ENCODE results near the gene CEP164. TPM values are rescaled to one million over a fixed set of nuclear protein-coding genes. Genes with fewer than 3 reads are reported as not detected.

The CEP164 gene
- total RNA-seq, 2 experiments from 2014 or later, result 33.0 to 36.7 TPM

- Histone ChIP-seq H3K27ac (ENCODE audit: low read depth in 1 of 2, low read length in 2 of 2) (no peak overlapping the region), H3K4me1 (ENCODE audit: insufficient read depth, low read length) (no peaks in the 10 kb centered on the region), H3K9me3 (ENCODE audit: control insufficient read depth in 1 of 2, insufficient read depth in 1 of 2, low read length in 2 of 2) (no peaks in the 10 kb centered on the region), H3K27me3 (ENCODE audit: control insufficient read depth in 1 of 2, insufficient read depth in 2 of 2, low read length in 2 of 2) (peaks cover 0 to 8% of the 10 kb centered on the region in 2 experiments), H3K36me3 (ENCODE audit: insufficient read depth, low read length) (no peaks in the 10 kb centered on the region), H3K4me3 (ENCODE audit: low read length) (no peak overlapping the region)
- ChIA-PET POLR2A (no interaction called here), CTCF (no interaction called here)
- ATAC-seq (ENCODE audit: poor library complexity) (no peak), DNase-seq (no peak)
- no peaks in the 10 kb centered on the region for H3K36me3 Mint-ChIP-seq (ENCODE audit: low read depth)
- H3K4me3 Mint-ChIP-seq, result no peak overlapping the region
- no peak overlapping the region for H3K27ac Mint-ChIP-seq
- H3K9me3 Mint-ChIP-seq, result no peaks in the 10 kb centered on the region
- intact Hi-C loops (cut with DNase I, micrococcal nuclease), result no loop called here
- no peak for TF ChIP-seq CTCF (IDR thresholded peaks at IDR 0.05)
- H3K27me3 Mint-ChIP-seq, result peaks cover 15% of the 10 kb centered on the region
- no peaks in the 10 kb centered on the region for H3K4me1 Mint-ChIP-seq (ENCODE audit: low read depth)
Measured at GRCh38 chr11:117434481-117434880, 106.8 kb downstream of the CEP164 start.

GRCh38 chr11:117435326-117435725 is 107.7 kb downstream of the CEP164 start:
- Histone ChIP-seq H3K4me1 (ENCODE audit: insufficient read depth, low read length) (no peaks in the 10 kb centered on the region), H3K36me3 (ENCODE audit: insufficient read depth, low read length) (no peaks in the 10 kb centered on the region), H3K9me3 (ENCODE audit: control insufficient read depth in 1 of 2, insufficient read depth in 1 of 2, low read length in 2 of 2) (no peaks in the 10 kb centered on the region), H3K4me3 (ENCODE audit: low read length) (no peak overlapping the region), H3K27me3 (ENCODE audit: control insufficient read depth in 1 of 2, insufficient read depth in 2 of 2, low read length in 2 of 2) (peaks cover 0 to 8% of the 10 kb centered on the region in 2 experiments), H3K27ac (ENCODE audit: low read depth in 1 of 2, low read length in 2 of 2) (no peak overlapping the region)
- DNase-seq, result no peak
- intact Hi-C loops (cut with DNase I, micrococcal nuclease), result no loop called here
- Mint-ChIP-seq H3K4me1 (ENCODE audit: low read depth) (no peaks in the 10 kb centered on the region), H3K9me3 (no peaks in the 10 kb centered on the region), H3K27ac (no peak overlapping the region), H3K36me3 (ENCODE audit: low read depth) (no peaks in the 10 kb centered on the region), H3K27me3 (peaks cover 23% of the 10 kb centered on the region), H3K4me3 (no peak overlapping the region)
- no peak for TF ChIP-seq CTCF (IDR thresholded peaks at IDR 0.05)
- CTCF ChIA-PET, result no interaction called here
- POLR2A ChIA-PET, result no interaction called here
- no peak for ATAC-seq (ENCODE audit: poor library complexity)

GRCh38 chr11:117437041-117437790 is 109.6 kb downstream of the CEP164 start:
- no peak for DNase-seq

More at GRCh38 chr11:117437041-117437790, 109.6 kb downstream of the CEP164 start:
- Mint-ChIP-seq H3K9me3 (no peaks in the 10 kb centered on the region), H3K27me3 (peaks cover 34% of the 10 kb centered on the region), H3K4me3 (no peak overlapping the region), H3K27ac (no peak overlapping the region), H3K4me1 (ENCODE audit: low read depth) (no peaks in the 10 kb centered on the region), H3K36me3 (ENCODE audit: low read depth) (no peaks in the 10 kb centered on the region)
- intact Hi-C loops (cut with DNase I, micrococcal nuclease), result no loop called here
- POLR2A ChIA-PET, result no interaction called here
- CTCF ChIA-PET, result no interaction called here
- Histone ChIP-seq H3K9me3 (ENCODE audit: control insufficient read depth in 1 of 2, insufficient read depth in 1 of 2, low read length in 2 of 2) (no peaks in the 10 kb centered on the region), H3K27me3 (ENCODE audit: control insufficient read depth in 1 of 2, insufficient read depth in 2 of 2, low read length in 2 of 2) (peaks cover 0 to 8% of the 10 kb centered on the region in 2 experiments), H3K4me1 (ENCODE audit: insufficient read depth, low read length) (no peaks in the 10 kb centered on the region), H3K27ac (ENCODE audit: low read depth in 1 of 2, low read length in 2 of 2) (no peak overlapping the region), H3K4me3 (ENCODE audit: low read length) (no peak overlapping the region), H3K36me3 (ENCODE audit: insufficient read depth, low read length) (no peaks in the 10 kb centered on the region)
- ATAC-seq (ENCODE audit: poor library complexity), result no peak
- no peak for TF ChIP-seq CTCF (IDR thresholded peaks at IDR 0.05)
